Neural progenitor cell (in vitro differentiated cells): ENCODE results near the gene FNIP1. TPM values are rescaled to one million over a fixed set of nuclear protein-coding genes. Genes with fewer than 3 reads are reported as not detected.

Source experiments
- DNase-seq: peaks from one replicate; pipeline ENCODE4 v3.0.0-alpha.2; 2016; ENCODE audit warnings: low spot score
- H2AFZ ChIP-seq: fragments of 200-600 bp; sonication (generic); replicated peaks from 2 replicates; pipeline ENCODE4 v1.6.1; 2016; ENCODE audit warnings: antibody characterized with exemption
- H3F3A ChIP-seq: fragments of 200-600 bp; sonication (generic); 2 replicates; pipeline ENCODE4 v1.6.1; 2016; ENCODE audit warnings: antibody characterized with exemption, low read depth
- H3K27ac ChIP-seq: fragments of 200-600 bp; sonication (generic); 2 replicates; pipeline ENCODE4 v1.5.1; 2016; ENCODE audit warnings: mild to moderate bottlenecking
- H3K27me3 ChIP-seq: fragments of 200-600 bp; sonication (generic); 2 replicates; pipeline ENCODE4 v1.6.1; 2016; ENCODE audit warnings: mild to moderate bottlenecking, moderate library complexity
- H3K36me3 ChIP-seq: fragments of 200-600 bp; sonication (generic); 2 replicates; pipeline ENCODE4 v1.5.1; 2016
- H3K4me1 ChIP-seq: fragments of 200-600 bp; sonication (generic); 2 replicates; pipeline ENCODE4 v1.6.1; 2016; ENCODE audit warnings: mixed run types
- H3K4me2 ChIP-seq: fragments of 200-600 bp; sonication (generic); 2 replicates; pipeline ENCODE4 v1.6.1; 2016
- H3K4me3 ChIP-seq: fragments of 200-600 bp; sonication (generic); 2 replicates; pipeline ENCODE4 v1.5.1; 2016
- H3K79me2 ChIP-seq: fragments of 200-600 bp; sonication (generic); 2 replicates; pipeline ENCODE4 v1.6.1; 2016; ENCODE audit warnings: low read depth
- H3K9ac ChIP-seq: fragments of 200-600 bp; sonication (generic); 2 replicates; pipeline ENCODE4 v1.6.1; 2016
- H3K9me3 ChIP-seq: fragments of 200-600 bp; sonication (generic); 2 replicates; pipeline ENCODE4 v1.5.1; 2016; ENCODE audit warnings: low read depth
- H4K20me1 ChIP-seq: fragments of 200-600 bp; sonication (generic); 2 replicates; pipeline ENCODE4 v1.6.1; 2016; ENCODE audit warnings: low read depth
- H3K27ac Mint-ChIP-seq: 3 replicates; pipeline ENCODE4 v1.8.0; 2021; ENCODE audit warnings: mixed read lengths
- H3K27me3 Mint-ChIP-seq: 2 replicates; pipeline ENCODE4 v1.8.0; 2022; ENCODE audit warnings: low read depth, mild to moderate bottlenecking, inconsistent platforms, moderate library complexity, mixed read lengths; ENCODE audit not compliant: insufficient read depth
- H3K36me3 Mint-ChIP-seq: 3 replicates; pipeline ENCODE4 v1.8.0; 2021; ENCODE audit warnings: mixed read lengths
- H3K4me1 Mint-ChIP-seq: 3 replicates; pipeline ENCODE4 v1.8.0; 2021; ENCODE audit warnings: mixed read lengths
- H3K4me3 Mint-ChIP-seq: 3 replicates; pipeline ENCODE4 v1.8.0; 2021; ENCODE audit warnings: mild to moderate bottlenecking, moderate library complexity, mixed read lengths
- H3K9me3 Mint-ChIP-seq: 3 replicates; pipeline ENCODE4 v1.8.0; 2020; ENCODE audit warnings: mixed read lengths
- CTCF ChIP-seq: fragments of 200-600 bp; sonication (generic); IDR thresholded peaks from 2 replicates; pipeline ENCODE4 v1.5.1; 2017; ENCODE audit warnings: antibody characterized with exemption, mild to moderate bottlenecking
- EZH2 ChIP-seq: fragments of 200-600 bp; sonication (generic); IDR thresholded peaks from 2 replicates; pipeline ENCODE4 v1.6.1; 2017; ENCODE audit warnings: antibody characterized with exemption, mild to moderate bottlenecking, moderate library complexity
- EZH2phosphoT487 ChIP-seq: fragments of 200-600 bp; sonication (generic); IDR thresholded peaks from 2 replicates; pipeline ENCODE4 v1.6.1; 2017; ENCODE audit warnings: antibody characterized with exemption
- total RNA-seq: library from RNA; depleted of rRNA; stranded (reverse); fragments of >200 nt; gene quantifications from 2 replicates; pipeline ENCODE4 v1.2.3, GENCODE V29; 2015; ENCODE audit warnings: low replicate concordance

FNIP1 gene
- total RNA-seq, 1 donor from 2014 or later, result 44.4 TPM

GRCh38 chr5:131769336-131769735 is 27.5 kb downstream of the FNIP1 start:
- H3K27me3 ChIP-seq, result no peaks in the 10 kb centered on the region
- no peak for TF ChIP-seq CTCF
- no peak for TF ChIP-seq EZH2
- TF ChIP-seq EZH2phosphoT487, result no peak
- no peak overlapping the region for H3K4me3 ChIP-seq
- peaks cover 22% of the 10 kb centered on the region for H4K20me1 ChIP-seq
- no peaks in the 10 kb centered on the region for H3K4me1 ChIP-seq
- H3K4me3 Mint-ChIP-seq, result no peak overlapping the region
- no peak for DNase-seq
- peaks cover 11% of the 10 kb centered on the region for H3K36me3 Mint-ChIP-seq
- no peak overlapping the region for H3K4me2 ChIP-seq
- H2AFZ ChIP-seq, result no peak overlapping the region
- peaks cover 10% of the 10 kb centered on the region for H3K9me3 Mint-ChIP-seq
- H3K27ac Mint-ChIP-seq, result no peak overlapping the region
- no peak overlapping the region for H3K27ac ChIP-seq
- H3F3A ChIP-seq, result no peaks in the 10 kb centered on the region
- no peaks in the 10 kb centered on the region for H3K27me3 Mint-ChIP-seq
- no peaks in the 10 kb centered on the region for H3K4me1 Mint-ChIP-seq
- H3K9ac ChIP-seq, result no peak overlapping the region
- no peaks in the 10 kb centered on the region for H3K36me3 ChIP-seq
- H3K9me3 ChIP-seq, result no peaks in the 10 kb centered on the region
- peaks cover 65% of the 10 kb centered on the region for H3K79me2 ChIP-seq

- DNase-seq, result no peak
- Mint-ChIP-seq H3K4me3 (no peak overlapping the region), H3K27ac (no peak overlapping the region), H3K9me3 (peaks cover 18% of the 10 kb centered on the region), H3K36me3 (peaks cover 16% of the 10 kb centered on the region), H3K27me3 (no peaks in the 10 kb centered on the region), H3K4me1 (no peaks in the 10 kb centered on the region)
- Histone ChIP-seq H3K27me3 (no peaks in the 10 kb centered on the region), H3K4me1 (no peaks in the 10 kb centered on the region), H2AFZ (no peak overlapping the region), H4K20me1 (peaks cover 17% of the 10 kb centered on the region), H3K27ac (no peak overlapping the region), H3K9ac (no peak overlapping the region), H3K36me3 (no peaks in the 10 kb centered on the region), H3K79me2 (peaks cover 64% of the 10 kb centered on the region), H3K9me3 (no peaks in the 10 kb centered on the region), H3K4me3 (no peak overlapping the region), H3K4me2 (no peak overlapping the region), H3F3A (no peaks in the 10 kb centered on the region)
- TF ChIP-seq CTCF (no peak), EZH2 (no peak), EZH2phosphoT487 (no peak)
Observed at GRCh38 chr5:131767891-131768290, 28.9 kb downstream of the FNIP1 start.

GRCh38 chr5:131766689-131767088 is 30.1 kb downstream of the FNIP1 start:
- peaks cover 25% of the 10 kb centered on the region for H3K9me3 Mint-ChIP-seq

More at GRCh38 chr5:131766689-131767088, 30.1 kb downstream of the FNIP1 start:
- no peak overlapping the region for H3K9ac ChIP-seq
- H3F3A ChIP-seq, result no peaks in the 10 kb centered on the region
- TF ChIP-seq EZH2phosphoT487 (no peak), EZH2 (no peak), CTCF (no peak)
- H3K27me3 ChIP-seq, result no peaks in the 10 kb centered on the region
- no peaks in the 10 kb centered on the region for H3K4me1 Mint-ChIP-seq
- H3K27me3 Mint-ChIP-seq, result no peaks in the 10 kb centered on the region
- no peaks in the 10 kb centered on the region for H3K9me3 ChIP-seq
- no peak overlapping the region for H3K4me3 Mint-ChIP-seq
- H2AFZ ChIP-seq, result no peak overlapping the region
- no peaks in the 10 kb centered on the region for H3K36me3 ChIP-seq
- no peak overlapping the region for H3K4me3 ChIP-seq
- H3K27ac Mint-ChIP-seq, result no peak overlapping the region
- peaks cover 17% of the 10 kb centered on the region for H4K20me1 ChIP-seq
- H3K36me3 Mint-ChIP-seq, result peaks cover 24% of the 10 kb centered on the region
- H3K4me1 ChIP-seq, result no peaks in the 10 kb centered on the region
- H3K79me2 ChIP-seq, result peaks cover 72% of the 10 kb centered on the region
- DNase-seq, result no peak
- no peak overlapping the region for H3K27ac ChIP-seq
- no peak overlapping the region for H3K4me2 ChIP-seq
